IMR-90 (cell line): ENCODE results near the gene SMIM43.

Experiments used
- CEBPB ChIP-seq: IDR thresholded peaks from 2 replicates; pipeline ENCODE4 v1.6.1; 2012; ENCODE audit warnings: low read depth, low read length, improper control_type of control experiment
- FOS ChIP-seq: fragments of 150-350 bp; IDR thresholded peaks from 2 replicates; pipeline ENCODE4 v1.6.1; 2016; ENCODE audit warnings: low read depth, low read length
- MAFK ChIP-seq: IDR thresholded peaks from 2 replicates; pipeline ENCODE4 v1.6.1; 2012; ENCODE audit warnings: low read depth, low read length, improper control_type of control experiment
- MAZ ChIP-seq: IDR thresholded peaks from 2 replicates; pipeline ENCODE4 v1.6.1; 2012; ENCODE audit warnings: low read depth, mild to moderate bottlenecking, low read length, improper control_type of control experiment, moderate library complexity, borderline replicate concordance
- POLR2A ChIP-seq: IDR thresholded peaks from 2 replicates; pipeline ENCODE4 v1.6.1; 2012; ENCODE audit warnings: mild to moderate bottlenecking, low read depth, low read length
- RAD21 ChIP-seq: IDR thresholded peaks from 2 replicates; pipeline ENCODE4 v1.6.1; 2012; ENCODE audit warnings: low read length, improper control_type of control experiment
- RFX5 ChIP-seq: IDR thresholded peaks from 2 replicates; pipeline ENCODE4 v1.8.0; 2012; ENCODE audit warnings: low read depth, mild to moderate bottlenecking, low read length, moderate library complexity
- SMC3 ChIP-seq: fragments of 150-350 bp; IDR thresholded peaks from 2 replicates; pipeline ENCODE4 v1.6.1; 2016; ENCODE audit warnings: low read depth, mild to moderate bottlenecking, antibody characterized with exemption, low read length, moderate library complexity
- TF ChIP-seq, protein P1 (sequence below): conservative IDR thresholded peaks from 2 replicates; pipeline ENCODE4 v1.5.1; 2012; ENCODE audit warnings: mild to moderate bottlenecking, low read depth, low read length, improper control_type of control experiment
- TF ChIP-seq, protein P2 (sequence below): fragments of 150-350 bp; IDR thresholded peaks from 2 replicates; pipeline ENCODE4 v1.6.1; 2017; ENCODE audit warnings: mild to moderate bottlenecking, antibody characterized with exemption, low read length, low read depth

GRCh38 chr4:121791481-121791880 is 26.5 kb upstream of the SMIM43 start:
- TF ChIP-seq MAZ, result no peak
- TF ChIP-seq, protein P1, sequence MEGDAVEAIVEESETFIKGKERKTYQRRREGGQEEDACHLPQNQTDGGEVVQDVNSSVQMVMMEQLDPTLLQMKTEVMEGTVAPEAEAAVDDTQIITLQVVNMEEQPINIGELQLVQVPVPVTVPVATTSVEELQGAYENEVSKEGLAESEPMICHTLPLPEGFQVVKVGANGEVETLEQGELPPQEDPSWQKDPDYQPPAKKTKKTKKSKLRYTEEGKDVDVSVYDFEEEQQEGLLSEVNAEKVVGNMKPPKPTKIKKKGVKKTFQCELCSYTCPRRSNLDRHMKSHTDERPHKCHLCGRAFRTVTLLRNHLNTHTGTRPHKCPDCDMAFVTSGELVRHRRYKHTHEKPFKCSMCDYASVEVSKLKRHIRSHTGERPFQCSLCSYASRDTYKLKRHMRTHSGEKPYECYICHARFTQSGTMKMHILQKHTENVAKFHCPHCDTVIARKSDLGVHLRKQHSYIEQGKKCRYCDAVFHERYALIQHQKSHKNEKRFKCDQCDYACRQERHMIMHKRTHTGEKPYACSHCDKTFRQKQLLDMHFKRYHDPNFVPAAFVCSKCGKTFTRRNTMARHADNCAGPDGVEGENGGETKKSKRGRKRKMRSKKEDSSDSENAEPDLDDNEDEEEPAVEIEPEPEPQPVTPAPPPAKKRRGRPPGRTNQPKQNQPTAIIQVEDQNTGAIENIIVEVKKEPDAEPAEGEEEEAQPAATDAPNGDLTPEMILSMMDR, result no peak
- TF ChIP-seq, protein P2, sequence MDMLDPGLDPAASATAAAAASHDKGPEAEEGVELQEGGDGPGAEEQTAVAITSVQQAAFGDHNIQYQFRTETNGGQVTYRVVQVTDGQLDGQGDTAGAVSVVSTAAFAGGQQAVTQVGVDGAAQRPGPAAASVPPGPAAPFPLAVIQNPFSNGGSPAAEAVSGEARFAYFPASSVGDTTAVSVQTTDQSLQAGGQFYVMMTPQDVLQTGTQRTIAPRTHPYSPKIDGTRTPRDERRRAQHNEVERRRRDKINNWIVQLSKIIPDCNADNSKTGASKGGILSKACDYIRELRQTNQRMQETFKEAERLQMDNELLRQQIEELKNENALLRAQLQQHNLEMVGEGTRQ, result no peak
- no peak for TF ChIP-seq RAD21
- peak; percentile 82 for TF ChIP-seq CEBPB
- TF ChIP-seq POLR2A, result no peak
- no peak for TF ChIP-seq RFX5
- no peak for TF ChIP-seq MAFK
- TF ChIP-seq FOS, result 0 out of 2 replicates have a peak, but pooled peaks have one; percentile 17
- no peak for TF ChIP-seq SMC3
